Calu3 (cell line): ENCODE results near the gene PDE3B. TPM values are rescaled to one million over a fixed set of nuclear protein-coding genes. Genes with fewer than 3 reads are reported as not detected.

ENCODE experiments used
- BruUV-seq: library from RNA; stranded (reverse); fragments of 400-500 nt; replicated peaks from 2 replicates; lab custom pipeline; 2021; lab: Mats Ljungman, UMichigan
- CTCF ChIA-PET: fragments of 300-600 bp; sonication (Branson Sonifier 250); formaldehyde crosslinking; loops from one replicate; lab custom pipeline; 2022; ENCODE audit warnings: antibody characterized with exemption; lab: Charles Lee
- DNase-seq: peaks from one replicate; pipeline ENCODE4 v3.0.0; 2022
- H3K27ac Mint-ChIP-seq: one replicate; pipeline ENCODE4 v1.8.0; 2022; ENCODE audit warnings: mixed read lengths; ENCODE audit not compliant: unreplicated experiment
- H3K27me3 Mint-ChIP-seq: one replicate; pipeline ENCODE4 v1.8.0; 2022; ENCODE audit warnings: mixed read lengths; ENCODE audit not compliant: unreplicated experiment
- H3K36me3 Mint-ChIP-seq: one replicate; pipeline ENCODE4 v1.8.0; 2022; ENCODE audit warnings: mild to moderate bottlenecking, moderate library complexity, mixed read lengths; ENCODE audit not compliant: insufficient read depth, unreplicated experiment
- H3K4me1 Mint-ChIP-seq: one replicate; pipeline ENCODE4 v1.8.0; 2022; ENCODE audit warnings: mild to moderate bottlenecking, low read depth, mixed read lengths; ENCODE audit not compliant: unreplicated experiment
- H3K4me3 Mint-ChIP-seq: one replicate; pipeline ENCODE4 v1.8.0; 2022; ENCODE audit warnings: mild to moderate bottlenecking, low read depth, moderate library complexity, mixed read lengths; ENCODE audit not compliant: unreplicated experiment
- H3K9me3 Mint-ChIP-seq: one replicate; pipeline ENCODE4 v1.8.0; 2022; ENCODE audit warnings: low read depth, mixed read lengths; ENCODE audit not compliant: unreplicated experiment
- intact Hi-C: fragments of 100-400 bp; cut with micrococcal nuclease; formaldehyde crosslinking; loops from one replicate; pipeline ENCODE4 v1.10.0; 2022; ENCODE audit not compliant: unreplicated experiment
- total RNA-seq: library from RNA; stranded (reverse); gene quantifications from 2 replicates; pipeline ENCODE4 v1.2.3, GENCODE V29; 2022
- TF ChIP-seq, protein P1 (sequence below): fragments of 200-600 bp; IDR thresholded peaks from one replicate; pipeline ENCODE4 v1.8.0; 2022; ENCODE audit warnings: antibody characterized with exemption; ENCODE audit not compliant: unreplicated experiment

The PDE3B gene
- total RNA-seq, 1 experiment from 2014 or later: 4.5 TPM

DNA sequence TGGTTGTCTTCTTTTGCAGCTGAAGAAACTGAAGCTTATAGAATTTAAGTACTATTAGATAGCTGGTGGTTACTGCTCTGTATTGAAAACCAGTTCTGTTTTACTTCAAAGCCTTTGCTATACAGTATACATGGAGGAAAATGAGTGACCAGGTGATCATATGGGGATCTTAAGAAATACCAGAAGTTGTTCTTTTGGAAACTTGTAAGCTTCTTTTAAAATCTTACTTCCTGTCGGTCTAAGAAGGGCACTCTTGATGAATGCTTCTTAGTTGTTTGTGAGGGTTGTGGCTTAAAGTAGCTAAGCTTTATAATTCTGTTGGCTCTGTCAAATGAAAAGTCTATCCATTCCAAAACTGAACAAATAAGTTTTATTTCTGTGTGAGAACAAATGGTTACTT lies 55.2 kb downstream of the PDE3B start:
- H3K36me3 Mint-ChIP-seq: no peaks in the 10 kb centered on the region
- H3K27ac Mint-ChIP-seq: no peak overlapping the region
- CTCF ChIA-PET: no interaction called here
- intact Hi-C loops: no loop called here
- H3K4me3 Mint-ChIP-seq: no peak overlapping the region
- H3K9me3 Mint-ChIP-seq: peaks cover 6% of the 10 kb centered on the region
- BruUV-seq: no TSS peak
- TF ChIP-seq, protein P1, sequence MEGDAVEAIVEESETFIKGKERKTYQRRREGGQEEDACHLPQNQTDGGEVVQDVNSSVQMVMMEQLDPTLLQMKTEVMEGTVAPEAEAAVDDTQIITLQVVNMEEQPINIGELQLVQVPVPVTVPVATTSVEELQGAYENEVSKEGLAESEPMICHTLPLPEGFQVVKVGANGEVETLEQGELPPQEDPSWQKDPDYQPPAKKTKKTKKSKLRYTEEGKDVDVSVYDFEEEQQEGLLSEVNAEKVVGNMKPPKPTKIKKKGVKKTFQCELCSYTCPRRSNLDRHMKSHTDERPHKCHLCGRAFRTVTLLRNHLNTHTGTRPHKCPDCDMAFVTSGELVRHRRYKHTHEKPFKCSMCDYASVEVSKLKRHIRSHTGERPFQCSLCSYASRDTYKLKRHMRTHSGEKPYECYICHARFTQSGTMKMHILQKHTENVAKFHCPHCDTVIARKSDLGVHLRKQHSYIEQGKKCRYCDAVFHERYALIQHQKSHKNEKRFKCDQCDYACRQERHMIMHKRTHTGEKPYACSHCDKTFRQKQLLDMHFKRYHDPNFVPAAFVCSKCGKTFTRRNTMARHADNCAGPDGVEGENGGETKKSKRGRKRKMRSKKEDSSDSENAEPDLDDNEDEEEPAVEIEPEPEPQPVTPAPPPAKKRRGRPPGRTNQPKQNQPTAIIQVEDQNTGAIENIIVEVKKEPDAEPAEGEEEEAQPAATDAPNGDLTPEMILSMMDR: no peak
- no peaks in the 10 kb centered on the region for H3K4me1 Mint-ChIP-seq
- no peaks in the 10 kb centered on the region for H3K27me3 Mint-ChIP-seq
- no peak for DNase-seq

DNA sequence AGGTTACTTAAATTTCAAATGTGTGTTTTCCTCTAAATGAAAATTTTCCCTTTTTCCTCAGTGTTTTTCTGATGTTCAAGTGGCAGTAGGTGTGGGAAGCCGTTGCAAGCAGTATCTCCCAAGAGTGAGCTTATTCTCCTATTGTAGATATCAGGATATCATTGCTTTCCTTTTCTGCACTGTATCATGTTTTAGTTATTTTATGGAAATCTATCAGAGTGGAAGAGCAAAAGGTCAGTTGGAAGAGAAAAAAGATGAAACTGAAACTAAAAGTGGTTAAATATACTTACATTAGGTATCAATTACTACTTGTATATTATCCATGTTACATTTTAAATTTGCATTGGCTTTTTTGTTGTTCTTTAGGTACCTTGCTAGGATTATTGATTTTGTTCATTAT lies 57.0 kb downstream of the PDE3B start:
- DNase-seq: no peak
- Mint-ChIP-seq H3K4me1 (no peaks in the 10 kb centered on the region), H3K4me3 (no peak overlapping the region), H3K27me3 (no peaks in the 10 kb centered on the region), H3K9me3 (peaks cover 7% of the 10 kb centered on the region), H3K36me3 (no peaks in the 10 kb centered on the region), H3K27ac (no peak overlapping the region)
- intact Hi-C loops: no loop called here
- CTCF ChIA-PET: no interaction called here
- no TSS peak for BruUV-seq
- TF ChIP-seq, protein P1: no peak

DNA sequence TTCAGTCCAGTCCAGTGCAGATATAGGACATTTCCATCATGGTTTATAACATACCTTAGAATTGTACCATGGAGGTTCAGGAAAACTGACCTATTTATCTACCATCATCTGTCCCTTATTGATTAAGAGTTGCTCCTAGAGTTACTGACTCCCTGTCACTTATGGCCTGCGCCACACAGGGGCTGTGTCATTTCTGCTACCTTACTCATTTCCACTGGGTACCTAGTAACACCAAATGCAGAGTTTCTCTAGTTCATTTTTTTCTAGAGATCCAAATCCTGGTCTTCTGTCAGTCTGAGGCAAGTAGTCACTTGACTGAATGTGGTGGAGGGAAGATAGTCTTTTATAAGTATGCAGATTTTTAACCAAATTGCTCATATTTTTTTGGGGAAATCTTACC lies 59.2 kb downstream of the PDE3B start:
- H3K27ac Mint-ChIP-seq: no peak overlapping the region
- peaks cover 10% of the 10 kb centered on the region for H3K9me3 Mint-ChIP-seq
- no peaks in the 10 kb centered on the region for H3K4me1 Mint-ChIP-seq
- intact Hi-C loops: no loop called here
- BruUV-seq: no TSS peak
- no peak for DNase-seq
- TF ChIP-seq, protein P1: no peak
- no peak overlapping the region for H3K4me3 Mint-ChIP-seq
- H3K27me3 Mint-ChIP-seq: no peaks in the 10 kb centered on the region
- CTCF ChIA-PET: no interaction called here
- H3K36me3 Mint-ChIP-seq: no peaks in the 10 kb centered on the region

- H3K4me1 Mint-ChIP-seq: no peaks in the 10 kb centered on the region
- H3K4me3 Mint-ChIP-seq: no peak overlapping the region
Observed at GRCh38 chr11:14703731-14704130, 60.1 kb downstream of the PDE3B start.

More at GRCh38 chr11:14703731-14704130, 60.1 kb downstream of the PDE3B start:
- H3K27me3 Mint-ChIP-seq: no peaks in the 10 kb centered on the region
- intact Hi-C loops: no loop called here
- peaks cover 10% of the 10 kb centered on the region for H3K9me3 Mint-ChIP-seq
- DNase-seq: no peak
- TF ChIP-seq, protein P1: no peak
- H3K27ac Mint-ChIP-seq: no peak overlapping the region
- no peaks in the 10 kb centered on the region for H3K36me3 Mint-ChIP-seq
- BruUV-seq: no TSS peak
- CTCF ChIA-PET: no interaction called here
